Prostate gland (tissue), 2 donors: ENCODE measurements around the gene PLEKHA7.

Experiments used
- POLR2AphosphoS5 ChIP-seq: sonication (generic); formaldehyde crosslinking; IDR thresholded peaks from one replicate; pipeline ENCODE4 v1.6.1; 2017; ENCODE audit warnings: antibody characterized with exemption
- TF ChIP-seq, protein P1 (sequence below), 4 experiments: fragments of 200-600 bp in 2 of 4; fragments of 450-650 bp in 2 of 4; sonication (generic) in 2 of 4; IDR thresholded peaks; 1 replicate in 3 of 4; 2 replicates in 1 of 4; pipeline ENCODE4 v1.5.1; 2016 to 2019; ENCODE audit warnings: antibody characterized with exemption in 4 of 4, mild to moderate bottlenecking in 2 of 4, moderate library complexity in 2 of 4

DNA sequence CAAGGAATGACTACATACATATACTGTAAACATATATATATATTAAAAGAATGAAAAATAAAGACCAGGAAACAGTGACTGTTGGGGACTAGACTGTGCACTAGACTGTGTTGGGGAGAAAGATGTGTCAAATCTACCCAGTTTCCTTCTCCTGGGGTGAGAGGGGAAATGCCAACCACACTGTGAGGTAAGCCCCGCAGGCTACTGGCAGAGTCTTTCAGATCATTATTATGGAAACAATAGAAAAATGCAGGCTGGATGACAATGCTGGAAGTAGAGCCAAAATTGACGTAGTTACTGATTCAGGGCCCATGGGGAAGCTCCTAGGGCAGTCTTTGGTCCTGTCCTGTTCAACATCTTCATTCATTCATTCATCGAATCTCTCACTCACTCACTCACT, 174.4 kb downstream of the PLEKHA7 start:
- TF ChIP-seq, protein P1, sequence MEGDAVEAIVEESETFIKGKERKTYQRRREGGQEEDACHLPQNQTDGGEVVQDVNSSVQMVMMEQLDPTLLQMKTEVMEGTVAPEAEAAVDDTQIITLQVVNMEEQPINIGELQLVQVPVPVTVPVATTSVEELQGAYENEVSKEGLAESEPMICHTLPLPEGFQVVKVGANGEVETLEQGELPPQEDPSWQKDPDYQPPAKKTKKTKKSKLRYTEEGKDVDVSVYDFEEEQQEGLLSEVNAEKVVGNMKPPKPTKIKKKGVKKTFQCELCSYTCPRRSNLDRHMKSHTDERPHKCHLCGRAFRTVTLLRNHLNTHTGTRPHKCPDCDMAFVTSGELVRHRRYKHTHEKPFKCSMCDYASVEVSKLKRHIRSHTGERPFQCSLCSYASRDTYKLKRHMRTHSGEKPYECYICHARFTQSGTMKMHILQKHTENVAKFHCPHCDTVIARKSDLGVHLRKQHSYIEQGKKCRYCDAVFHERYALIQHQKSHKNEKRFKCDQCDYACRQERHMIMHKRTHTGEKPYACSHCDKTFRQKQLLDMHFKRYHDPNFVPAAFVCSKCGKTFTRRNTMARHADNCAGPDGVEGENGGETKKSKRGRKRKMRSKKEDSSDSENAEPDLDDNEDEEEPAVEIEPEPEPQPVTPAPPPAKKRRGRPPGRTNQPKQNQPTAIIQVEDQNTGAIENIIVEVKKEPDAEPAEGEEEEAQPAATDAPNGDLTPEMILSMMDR (IDR thresholded peaks at IDR 0.05), result no peak
- TF ChIP-seq POLR2AphosphoS5, result no peak
